ENCODE measurements around the gene AGFG2. TPM values are rescaled to one million over a fixed set of nuclear protein-coding genes. Genes with fewer than 3 reads are reported as not detected.
"Not testable (repeated sequence)": the region's sequence is repeated elsewhere in the genome, so short reads cannot be mapped to it uniquely, and the experiment has no call there.

The AGFG2 gene
- total and polyA plus RNA-seq, 2 of the 4 experiments (the other 2 are of a cell fraction) = 3.0 to 10.0 TPM

DNA sequence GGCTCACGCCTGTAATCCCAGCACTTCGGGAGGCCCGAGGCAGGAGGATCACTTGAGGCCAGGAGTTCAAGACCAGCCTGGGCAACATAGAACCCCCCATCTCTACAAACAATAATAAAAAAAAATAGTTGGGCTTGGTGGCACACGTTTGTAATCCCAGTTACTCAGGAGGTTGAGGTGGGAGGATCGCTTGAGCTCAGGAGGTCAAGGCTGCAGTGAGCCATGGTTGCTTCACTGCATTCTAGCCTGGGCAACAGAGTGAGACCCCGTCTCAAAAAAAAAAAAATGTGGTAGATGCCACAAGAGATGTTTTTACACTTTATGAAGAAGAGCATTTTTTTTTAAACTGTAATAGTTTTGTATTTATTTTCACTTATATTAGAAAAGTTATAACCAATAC is 42.5 kb upstream of the AGFG2 start:
- Histone ChIP-seq H2AK5ac (ENCODE audit: low read depth, low read length) (no peak overlapping the region), H3K27ac (ENCODE audit: insufficient read depth, low read length) (no peak overlapping the region), H4K5ac (ENCODE audit: low read depth, low read length) (no peak overlapping the region), H3K4me1 (ENCODE audit: control insufficient read depth, insufficient read depth, low read length) (no peaks in the 10 kb centered on the region), H2AK9ac (replicated peaks; ENCODE audit: low read depth, low read length, poor library complexity) (no peak overlapping the region), H2AFZ (replicated peaks; ENCODE audit: low read length, poor library complexity) (no peak overlapping the region), H3K9me1 (ENCODE audit: insufficient read depth, low read length) (no peaks in the 10 kb centered on the region), H3K36me3 (ENCODE audit: control insufficient read depth, insufficient read depth, low read length) (no peaks in the 10 kb centered on the region), H2BK20ac (ENCODE audit: low read depth, low read length) (no peak overlapping the region), H2BK120ac (ENCODE audit: low read depth, low read length) (no peak overlapping the region), H3K9me3 (ENCODE audit: control insufficient read depth, insufficient read depth, low read length) (no peaks in the 10 kb centered on the region), H3K4me2 (ENCODE audit: low read depth, low read length) (no peak overlapping the region), H3K9ac (ENCODE audit: low read depth, low read length) (no peak overlapping the region), H3K4me3 (ENCODE audit: insufficient read depth, low read depth, low read length) (no peak overlapping the region), H2BK5ac (ENCODE audit: low read depth, low read length, poor library complexity, severe bottlenecking) (no peak overlapping the region), H2BK15ac (ENCODE audit: low read depth, low read length) (no peak overlapping the region), H3K23ac (ENCODE audit: low read depth, low read length) (no peak overlapping the region), H3K4ac (ENCODE audit: low read depth, low read length) (no peak overlapping the region), H4K20me1 (ENCODE audit: insufficient read depth, low read length) (no peaks in the 10 kb centered on the region), H3K56ac (ENCODE audit: extremely low read depth, insufficient read depth, low read length) (no peak overlapping the region), H3K14ac (replicated peaks; ENCODE audit: low read depth, low read length) (no peak overlapping the region), H3K27me3 (ENCODE audit: control insufficient read depth, insufficient read depth, low read length) (peaks cover 19% of the 10 kb centered on the region), H3K79me1 (ENCODE audit: low read depth in 1 of 2, low read length in 2 of 2) (no peaks in the 10 kb centered on the region), H4K8ac (ENCODE audit: low read depth in 2 of 2, low read length in 2 of 2) (no peak overlapping the region), H3K18ac (ENCODE audit: low read depth, low read length) (no peak overlapping the region), H4K91ac (ENCODE audit: insufficient read depth, low read depth, low read length) (no peak overlapping the region)
- ChIA-PET POLR2A (ENCODE audit: unreplicated experiment) (no interaction called here), CTCF (interaction anchor here (0.7 to 1.1 kb wide), 2 partner anchors 14 to 50 kb away, joined by 4 read pairs; no protein-coding TSS in a partner anchor)
- intact Hi-C loops (cut with micrococcal nuclease) (no loop called here), dilution Hi-C loops (cut with HindIII; ENCODE audit: low sequenced_read_pairs, unreplicated experiment) (no loop called here), in situ Hi-C loops (cut with MboI; ENCODE audit: low sequenced_read_pairs) (no loop called here)
- WGBS, 2 experiments (ENCODE audit: extremely low coverage in 2 of 2, insufficient read length in 1 of 2) = no CpG with 5 or more reads among the region's 6 CpGs
- TF ChIP-seq, protein P1, sequence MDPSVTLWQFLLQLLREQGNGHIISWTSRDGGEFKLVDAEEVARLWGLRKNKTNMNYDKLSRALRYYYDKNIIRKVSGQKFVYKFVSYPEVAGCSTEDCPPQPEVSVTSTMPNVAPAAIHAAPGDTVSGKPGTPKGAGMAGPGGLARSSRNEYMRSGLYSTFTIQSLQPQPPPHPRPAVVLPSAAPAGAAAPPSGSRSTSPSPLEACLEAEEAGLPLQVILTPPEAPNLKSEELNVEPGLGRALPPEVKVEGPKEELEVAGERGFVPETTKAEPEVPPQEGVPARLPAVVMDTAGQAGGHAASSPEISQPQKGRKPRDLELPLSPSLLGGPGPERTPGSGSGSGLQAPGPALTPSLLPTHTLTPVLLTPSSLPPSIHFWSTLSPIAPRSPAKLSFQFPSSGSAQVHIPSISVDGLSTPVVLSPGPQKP (IDR thresholded peaks at IDR 0.05; ENCODE audit: borderline replicate concordance, low read depth, low read length) = no peak
- TF ChIP-seq CHD1 (IDR thresholded peaks at IDR 0.05; ENCODE audit: low read depth, low read length) (no peak), RFX5 (IDR thresholded peaks at IDR 0.05; ENCODE audit: low read depth, low read length) (no peak), NFE2L2 (IDR thresholded peaks at IDR 0.05; ENCODE audit: low read depth, low read length) (no peak), RAD21 (IDR thresholded peaks at IDR 0.05; ENCODE audit: low read length) (no peak), BHLHE40 (IDR thresholded peaks at IDR 0.05; ENCODE audit: low read depth, low read length) (no peak), FOS (IDR thresholded peaks at IDR 0.05; ENCODE audit: low read depth, low read length) (no peak)
- no TSS peak for BruUV-seq (replicated peaks)
- ATAC-seq (ENCODE audit: low read depth) = no peak
- no peak for DNase-seq

GRCh38 chr7:100500743-100501142 is 38.3 kb upstream of the AGFG2 start:
- H3K4me2 ChIP-seq (ENCODE audit: low read depth, low read length); H2AK9ac ChIP-seq (replicated peaks; ENCODE audit: low read depth, low read length, poor library complexity); H3K27ac ChIP-seq (ENCODE audit: insufficient read depth, low read length); H2AFZ ChIP-seq (replicated peaks; ENCODE audit: low read length, poor library complexity); H3K4me1 ChIP-seq (ENCODE audit: control insufficient read depth, insufficient read depth, low read length); H3K18ac ChIP-seq (ENCODE audit: low read depth, low read length); H3K4ac ChIP-seq (ENCODE audit: low read depth, low read length); H4K20me1 ChIP-seq (ENCODE audit: insufficient read depth, low read length); H4K8ac ChIP-seq (ENCODE audit: low read depth in 2 of 2, low read length in 2 of 2); intact Hi-C loops (cut with micrococcal nuclease); H2AK5ac ChIP-seq (ENCODE audit: low read depth, low read length); H2BK120ac ChIP-seq (ENCODE audit: low read depth, low read length); H3K27me3 ChIP-seq (ENCODE audit: control insufficient read depth, insufficient read depth, low read length); H3K9me3 ChIP-seq (ENCODE audit: control insufficient read depth, insufficient read depth, low read length); H3K36me3 ChIP-seq (ENCODE audit: control insufficient read depth, insufficient read depth, low read length); H3K4me3 ChIP-seq (ENCODE audit: insufficient read depth, low read depth, low read length); H3K23ac ChIP-seq (ENCODE audit: low read depth, low read length); ATAC-seq (ENCODE audit: low read depth); H3K9ac ChIP-seq (ENCODE audit: low read depth, low read length); dilution Hi-C loops (cut with HindIII; ENCODE audit: low sequenced_read_pairs, unreplicated experiment); H4K91ac ChIP-seq (ENCODE audit: insufficient read depth, low read depth, low read length); POLR2A ChIA-PET (ENCODE audit: unreplicated experiment); H2BK15ac ChIP-seq (ENCODE audit: low read depth, low read length); H4K5ac ChIP-seq (ENCODE audit: low read depth, low read length); H3K14ac ChIP-seq (replicated peaks; ENCODE audit: low read depth, low read length); H2BK20ac ChIP-seq (ENCODE audit: low read depth, low read length); H3K56ac ChIP-seq (ENCODE audit: extremely low read depth, insufficient read depth, low read length); in situ Hi-C loops (cut with MboI; ENCODE audit: low sequenced_read_pairs); BruUV-seq (replicated peaks); H3K79me1 ChIP-seq (ENCODE audit: low read depth in 1 of 2, low read length in 2 of 2); H2BK5ac ChIP-seq (ENCODE audit: low read depth, low read length, poor library complexity, severe bottlenecking); DNase-seq; H3K9me1 ChIP-seq (ENCODE audit: insufficient read depth, low read length): not testable (repeated sequence)
- CTCF ChIA-PET = interaction anchor here (0.6 kb wide), 1 partner anchor 193 kb away, joined by 4 read pairs; the partner anchor contains the start of gene GIGYF1
- WGBS, 2 experiments (ENCODE audit: extremely low coverage in 2 of 2, insufficient read length in 1 of 2) = no CpG with 5 or more reads among the region's 2 CpGs
